ENCODE data around the gene S100A14.

Gene S100A14

DNA sequence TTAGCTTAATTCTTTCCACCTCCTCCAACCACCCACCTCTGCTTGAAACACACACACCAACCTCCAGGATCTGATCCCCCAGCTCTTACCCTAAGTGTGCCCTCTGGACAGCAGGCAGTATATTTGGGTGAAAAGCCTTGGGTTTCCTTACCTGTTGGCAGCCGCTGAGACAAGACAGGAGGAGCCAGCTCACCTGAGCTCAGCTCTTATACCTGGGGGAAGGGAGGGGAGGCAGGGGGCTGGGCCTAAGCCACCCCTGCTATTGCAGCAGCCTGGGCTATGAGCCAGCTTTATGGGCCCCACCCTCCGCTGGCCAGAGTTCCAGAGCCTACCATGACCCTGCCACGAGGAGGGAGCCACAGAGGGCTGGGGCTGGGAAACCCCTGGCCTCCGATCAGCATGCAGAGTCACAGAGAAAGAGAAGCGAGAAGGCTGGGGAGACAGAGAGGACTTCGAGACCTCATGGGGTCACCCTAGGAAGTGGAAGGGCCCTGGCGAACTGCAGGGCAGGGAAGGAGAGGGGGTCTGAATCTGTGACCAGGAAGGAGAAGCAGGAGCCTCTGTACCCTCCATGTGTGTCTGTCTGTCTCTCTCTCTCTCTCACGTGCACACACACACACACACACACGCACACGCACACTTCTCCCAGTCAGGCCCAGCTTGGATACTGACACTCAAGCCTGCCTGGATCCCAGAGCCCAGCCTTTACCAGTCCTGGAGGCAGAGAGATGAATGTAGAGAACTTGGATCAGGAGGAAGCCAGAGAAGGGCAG lies at the start of gene S100A14:
TSS of gene S100A14 (minus strand) at position 182 of the 773 bp plus-strand sequence. CDS start 467 bp downstream, outside the sequence.
- H3K9me3 ChIP-seq, result no peaks in the 10 kb centered on the region
- peaks cover 3% of the 10 kb centered on the region for H3K27me3 ChIP-seq
- H3K4me3 ChIP-seq (ENCODE audit: low read depth in 1 of 2, low read length in 1 of 2), result no peak within 1 kb of the TSS
- H3K36me3 ChIP-seq, result no peaks in the 10 kb centered on the region
- TF ChIP-seq, protein P1, sequence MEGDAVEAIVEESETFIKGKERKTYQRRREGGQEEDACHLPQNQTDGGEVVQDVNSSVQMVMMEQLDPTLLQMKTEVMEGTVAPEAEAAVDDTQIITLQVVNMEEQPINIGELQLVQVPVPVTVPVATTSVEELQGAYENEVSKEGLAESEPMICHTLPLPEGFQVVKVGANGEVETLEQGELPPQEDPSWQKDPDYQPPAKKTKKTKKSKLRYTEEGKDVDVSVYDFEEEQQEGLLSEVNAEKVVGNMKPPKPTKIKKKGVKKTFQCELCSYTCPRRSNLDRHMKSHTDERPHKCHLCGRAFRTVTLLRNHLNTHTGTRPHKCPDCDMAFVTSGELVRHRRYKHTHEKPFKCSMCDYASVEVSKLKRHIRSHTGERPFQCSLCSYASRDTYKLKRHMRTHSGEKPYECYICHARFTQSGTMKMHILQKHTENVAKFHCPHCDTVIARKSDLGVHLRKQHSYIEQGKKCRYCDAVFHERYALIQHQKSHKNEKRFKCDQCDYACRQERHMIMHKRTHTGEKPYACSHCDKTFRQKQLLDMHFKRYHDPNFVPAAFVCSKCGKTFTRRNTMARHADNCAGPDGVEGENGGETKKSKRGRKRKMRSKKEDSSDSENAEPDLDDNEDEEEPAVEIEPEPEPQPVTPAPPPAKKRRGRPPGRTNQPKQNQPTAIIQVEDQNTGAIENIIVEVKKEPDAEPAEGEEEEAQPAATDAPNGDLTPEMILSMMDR (IDR thresholded peaks at IDR 0.05), result no peak
- H3K4me1 ChIP-seq (ENCODE audit: control insufficient read depth in 1 of 2, insufficient read depth in 1 of 2, low read depth in 1 of 2, low read length in 1 of 2), result peaks cover 0 to 7% of the 10 kb centered on the region in 2 experiments
- no peak within 1 kb of the TSS for H3K27ac ChIP-seq

DNA sequence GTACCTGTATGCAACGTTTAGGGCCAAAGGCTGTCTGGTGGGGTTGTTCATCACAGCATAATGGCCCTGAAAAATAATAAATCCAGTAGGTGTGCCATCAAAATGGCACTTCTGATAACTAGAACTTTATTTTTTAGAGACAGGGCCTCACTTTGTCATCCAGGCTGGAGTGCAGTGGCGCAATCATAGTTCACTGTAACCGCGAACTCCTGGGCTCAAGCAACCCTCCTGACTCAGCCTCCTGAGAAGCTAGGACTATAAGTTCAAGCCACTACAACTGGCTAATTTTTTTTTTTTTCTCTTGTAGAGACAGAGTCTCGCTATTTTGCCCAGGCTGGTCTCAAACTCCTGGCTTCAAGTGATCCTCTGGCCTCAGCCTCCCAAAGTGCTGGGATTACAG lies 47.1 kb upstream of the S100A14 start:
- H3K36me3 ChIP-seq, result peaks cover 65% of the 10 kb centered on the region
- no peaks in the 10 kb centered on the region for H3K27me3 ChIP-seq
- TF ChIP-seq, protein P1 (IDR thresholded peaks at IDR 0.05), result no peak
- H3K9me3 ChIP-seq, result no peaks in the 10 kb centered on the region
- peaks cover 9 to 10% of the 10 kb centered on the region in 2 experiments for H3K4me1 ChIP-seq (ENCODE audit: control insufficient read depth in 1 of 2, insufficient read depth in 1 of 2, low read depth in 1 of 2, low read length in 1 of 2)
- H3K27ac ChIP-seq, result peak overlapping the region; percentile 32
- H3K4me3 ChIP-seq (ENCODE audit: low read depth in 1 of 2, low read length in 1 of 2), result no peak overlapping the region

DNA sequence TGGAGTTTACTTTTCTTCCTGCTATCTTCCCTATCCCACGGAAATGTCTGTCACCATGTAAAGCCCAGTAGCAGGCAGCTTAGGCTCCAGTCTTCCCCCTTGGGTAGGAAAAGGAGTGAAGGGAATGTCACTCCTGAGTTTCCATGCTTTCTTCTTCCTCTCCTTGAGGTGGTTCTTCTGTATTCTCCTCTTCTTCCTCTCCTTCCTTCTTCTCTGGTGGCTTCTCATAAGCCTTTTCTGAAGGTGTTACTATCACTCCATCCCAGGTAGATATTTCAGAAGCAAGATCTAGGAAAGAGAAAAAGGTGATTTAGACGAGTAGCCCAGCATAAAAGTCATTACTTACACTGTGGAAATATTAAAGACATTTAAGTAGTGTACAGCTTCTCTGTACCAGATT lies 46.1 kb upstream of the S100A14 start:
- Histone ChIP-seq H3K27ac (peak overlapping the region; percentile 32), H3K27me3 (no peaks in the 10 kb centered on the region), H3K9me3 (no peaks in the 10 kb centered on the region), H3K4me3 (ENCODE audit: low read depth in 1 of 2, low read length in 1 of 2) (no peak overlapping the region), H3K4me1 (ENCODE audit: control insufficient read depth in 1 of 2, insufficient read depth in 1 of 2, low read depth in 1 of 2, low read length in 1 of 2) (peaks cover 9 to 16% of the 10 kb centered on the region in 2 experiments), H3K36me3 (peaks cover 59% of the 10 kb centered on the region)
- TF ChIP-seq, protein P1 (IDR thresholded peaks at IDR 0.05), result no peak

DNA sequence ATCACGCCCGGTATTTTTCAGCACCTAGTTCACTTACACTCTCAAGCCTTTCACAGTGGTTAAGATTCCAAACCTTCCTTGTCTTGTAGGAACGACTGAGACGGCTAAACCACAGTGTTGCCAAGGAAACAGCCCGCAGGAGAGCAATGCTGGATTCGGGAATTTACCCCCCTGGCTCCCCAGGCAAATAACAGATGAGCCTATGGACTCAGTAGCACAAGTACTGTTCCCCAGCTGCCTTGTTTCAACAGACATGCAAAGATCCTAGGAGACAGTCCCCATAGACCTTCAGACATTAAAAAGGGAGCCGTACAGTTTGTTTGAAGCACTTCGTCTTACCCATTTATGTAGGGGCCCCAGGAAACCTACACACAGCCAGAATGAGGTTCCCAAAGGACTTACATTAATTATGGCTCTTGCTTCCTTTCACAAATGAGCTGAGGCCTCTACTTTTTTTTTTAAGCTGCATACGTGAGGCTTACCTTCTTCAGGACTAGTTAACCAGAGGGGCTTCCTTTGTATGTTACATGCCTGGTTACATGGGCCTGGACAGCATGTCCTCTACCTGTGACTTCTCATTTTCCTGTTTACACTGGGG lies 45.1 kb upstream of the S100A14 start:
- TF ChIP-seq, protein P1 (IDR thresholded peaks at IDR 0.05), result no peak
- Histone ChIP-seq H3K36me3 (peaks cover 48% of the 10 kb centered on the region), H3K27ac (peak overlapping the region; percentile 29)

DNA sequence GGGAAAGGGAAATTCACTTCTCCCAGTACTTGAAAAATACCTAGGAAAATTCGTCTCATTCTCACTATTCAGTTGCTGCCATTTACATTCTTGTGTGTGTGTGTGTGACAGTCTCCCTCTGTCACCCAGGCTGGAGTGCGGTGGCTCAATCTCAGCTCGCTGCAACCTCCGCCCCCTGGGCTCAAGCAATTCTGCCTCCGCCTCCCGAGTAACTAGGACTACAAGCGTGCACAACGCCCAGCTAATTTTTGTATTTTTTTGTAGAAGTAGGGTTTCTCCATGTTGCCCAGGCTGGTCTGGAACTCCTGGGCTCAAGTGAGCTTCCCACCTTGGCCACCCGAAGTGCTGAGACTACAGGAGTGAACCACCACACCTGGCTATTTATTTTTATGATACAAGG lies 43.5 kb upstream of the S100A14 start:
- Histone ChIP-seq H3K4me3 (ENCODE audit: low read depth in 1 of 2, low read length in 1 of 2) (peak overlapping the region in 1 of 2 experiments; percentile 73), H3K27ac (peak overlapping the region; percentile 93)

More for the DNA sequence above, 45.1 kb upstream of the S100A14 start:
- no peak overlapping the region for H3K4me3 ChIP-seq (ENCODE audit: low read depth in 1 of 2, low read length in 1 of 2)
- H3K4me1 ChIP-seq (ENCODE audit: control insufficient read depth in 1 of 2, insufficient read depth in 1 of 2, low read depth in 1 of 2, low read length in 1 of 2), result peaks cover 9 to 16% of the 10 kb centered on the region in 2 experiments
- no peaks in the 10 kb centered on the region for H3K27me3 ChIP-seq
- H3K9me3 ChIP-seq, result no peaks in the 10 kb centered on the region

More for the DNA sequence above, 43.5 kb upstream of the S100A14 start:
- TF ChIP-seq, protein P1 (IDR thresholded peaks at IDR 0.05), result no peak
- Histone ChIP-seq H3K4me1 (ENCODE audit: control insufficient read depth in 1 of 2, insufficient read depth in 1 of 2, low read depth in 1 of 2, low read length in 1 of 2) (peaks cover 9 to 16% of the 10 kb centered on the region in 2 experiments), H3K36me3 (peaks cover 35% of the 10 kb centered on the region), H3K9me3 (no peaks in the 10 kb centered on the region), H3K27me3 (no peaks in the 10 kb centered on the region)

Data from neutrophil (primary cell).